ENCODE data around the gene TAF8. TPM values are rescaled to one million over a fixed set of nuclear protein-coding genes. Genes with fewer than 3 reads are reported as not detected.

TAF8 gene
- total and polyA plus RNA-seq, 8 donors: 3.8 to 24.6 (median 12.6) TPM

DNA sequence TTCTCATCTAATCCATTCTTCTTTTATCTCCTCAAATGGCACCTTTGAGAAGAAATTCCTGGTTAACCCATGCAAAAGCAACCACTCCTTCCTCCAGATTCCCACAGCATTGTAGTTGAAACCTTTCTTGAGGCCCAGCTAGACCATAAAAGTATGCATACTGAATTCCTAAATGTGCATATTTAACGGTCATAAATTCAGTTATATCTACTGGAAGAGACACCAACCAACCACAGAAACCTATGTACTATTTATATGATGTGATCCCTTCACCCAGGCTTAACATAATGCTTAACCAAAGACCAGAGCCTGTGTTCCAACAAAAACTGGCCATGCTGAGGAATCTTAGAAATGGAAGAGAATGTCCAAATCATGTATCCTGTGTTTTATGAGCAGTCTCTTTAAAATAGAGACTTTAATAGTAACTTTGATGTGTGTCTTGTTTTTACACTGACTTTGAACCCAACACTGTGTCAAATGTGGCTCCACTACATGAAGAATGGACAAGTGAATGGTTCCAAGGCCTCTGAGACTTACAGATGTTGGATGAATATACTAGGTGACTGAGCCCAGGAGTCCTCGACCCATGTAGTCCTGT lies 11.4 kb upstream of the TAF8 start:
- Histone ChIP-seq H3K27ac (no peak overlapping the region), H3K4me1 (peaks cover 35 to 60% (median 48%) of the 10 kb centered on the region in 4 donors), H3K27me3 (no peaks in the 10 kb centered on the region), H3K4me3 (no peak overlapping the region), H3K9me3 (no peaks in the 10 kb centered on the region), H3K36me3 (peaks cover 0 to 29% (median 7%) of the 10 kb centered on the region in 4 donors)
- WGBS, 5 donors: 61 to 82% (median 73%) methylated on average over 2 of the region's 2 CpGs
- no peak for TF ChIP-seq POLR2AphosphoS5 (IDR thresholded peaks at IDR 0.05)
- TF ChIP-seq EP300 (IDR thresholded peaks at IDR 0.05): no peak
- TF ChIP-seq, protein P1, sequence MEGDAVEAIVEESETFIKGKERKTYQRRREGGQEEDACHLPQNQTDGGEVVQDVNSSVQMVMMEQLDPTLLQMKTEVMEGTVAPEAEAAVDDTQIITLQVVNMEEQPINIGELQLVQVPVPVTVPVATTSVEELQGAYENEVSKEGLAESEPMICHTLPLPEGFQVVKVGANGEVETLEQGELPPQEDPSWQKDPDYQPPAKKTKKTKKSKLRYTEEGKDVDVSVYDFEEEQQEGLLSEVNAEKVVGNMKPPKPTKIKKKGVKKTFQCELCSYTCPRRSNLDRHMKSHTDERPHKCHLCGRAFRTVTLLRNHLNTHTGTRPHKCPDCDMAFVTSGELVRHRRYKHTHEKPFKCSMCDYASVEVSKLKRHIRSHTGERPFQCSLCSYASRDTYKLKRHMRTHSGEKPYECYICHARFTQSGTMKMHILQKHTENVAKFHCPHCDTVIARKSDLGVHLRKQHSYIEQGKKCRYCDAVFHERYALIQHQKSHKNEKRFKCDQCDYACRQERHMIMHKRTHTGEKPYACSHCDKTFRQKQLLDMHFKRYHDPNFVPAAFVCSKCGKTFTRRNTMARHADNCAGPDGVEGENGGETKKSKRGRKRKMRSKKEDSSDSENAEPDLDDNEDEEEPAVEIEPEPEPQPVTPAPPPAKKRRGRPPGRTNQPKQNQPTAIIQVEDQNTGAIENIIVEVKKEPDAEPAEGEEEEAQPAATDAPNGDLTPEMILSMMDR (IDR thresholded peaks at IDR 0.05): no peak
- TF ChIP-seq POLR2A (IDR thresholded peaks at IDR 0.05): no peak
- DNase-seq: no peak
- intact Hi-C loops (cut with DNase I; ENCODE audit: low total_unique reads): no loop called here

DNA sequence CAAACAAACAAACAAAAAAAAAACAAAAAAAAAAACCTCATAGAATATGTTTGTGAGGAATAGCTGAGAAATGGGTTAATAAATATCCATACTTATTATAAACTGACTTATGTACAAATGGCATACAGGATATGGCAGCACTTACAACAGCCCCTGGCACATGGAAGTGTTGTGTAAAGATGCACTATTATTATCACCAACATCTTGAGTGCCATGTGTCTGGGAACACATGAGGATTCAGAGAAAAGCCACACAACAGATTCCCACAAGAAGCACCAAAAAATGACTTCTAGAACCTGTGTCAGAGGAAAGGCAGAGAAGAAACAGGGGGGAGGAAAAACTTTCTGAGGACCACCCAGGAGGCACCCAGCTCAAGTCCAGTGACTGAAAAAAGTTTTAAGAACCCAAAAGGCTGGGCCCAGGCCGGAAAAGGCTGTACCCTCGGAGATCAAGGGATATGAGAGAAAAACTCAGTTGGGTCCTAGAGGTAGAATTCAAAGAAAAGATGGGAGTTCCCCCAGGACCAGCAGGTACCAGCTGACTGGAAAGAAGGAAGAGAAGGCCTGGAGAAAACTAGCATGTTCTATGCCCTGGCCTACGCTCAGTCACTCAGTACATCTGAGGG lies 9.4 kb upstream of the TAF8 start:
- TF ChIP-seq POLR2A (IDR thresholded peaks at IDR 0.05) (no peak), EP300 (IDR thresholded peaks at IDR 0.05) (no peak), POLR2AphosphoS5 (IDR thresholded peaks at IDR 0.05) (no peak)
- TF ChIP-seq, protein P1 (IDR thresholded peaks at IDR 0.05): no peak
- peak overlapping the region in 1 of 4 donors; percentile 9 for H3K4me3 ChIP-seq
- no peak for DNase-seq
- peak overlapping the region in 4 of 5 donors; percentile 50 to 65 (median 59) for H3K27ac ChIP-seq
- intact Hi-C loops (cut with DNase I; ENCODE audit: low total_unique reads): loop anchor here (10.0 kb wide), 2 partner anchors 106 to 256 kb away; partner anchors contain the start of genes PRICKLE4 and TOMM6
- peaks cover 0 to 31% (median 7%) of the 10 kb centered on the region in 4 donors for H3K36me3 ChIP-seq
- 66 to 84% (median 80%) methylated on average over 3 of the region's 3 CpGs for WGBS, 5 donors
- H3K4me1 ChIP-seq: peaks cover 55 to 76% (median 68%) of the 10 kb centered on the region in 4 donors
- H3K27me3 ChIP-seq: no peaks in the 10 kb centered on the region
- no peaks in the 10 kb centered on the region for H3K9me3 ChIP-seq

DNA sequence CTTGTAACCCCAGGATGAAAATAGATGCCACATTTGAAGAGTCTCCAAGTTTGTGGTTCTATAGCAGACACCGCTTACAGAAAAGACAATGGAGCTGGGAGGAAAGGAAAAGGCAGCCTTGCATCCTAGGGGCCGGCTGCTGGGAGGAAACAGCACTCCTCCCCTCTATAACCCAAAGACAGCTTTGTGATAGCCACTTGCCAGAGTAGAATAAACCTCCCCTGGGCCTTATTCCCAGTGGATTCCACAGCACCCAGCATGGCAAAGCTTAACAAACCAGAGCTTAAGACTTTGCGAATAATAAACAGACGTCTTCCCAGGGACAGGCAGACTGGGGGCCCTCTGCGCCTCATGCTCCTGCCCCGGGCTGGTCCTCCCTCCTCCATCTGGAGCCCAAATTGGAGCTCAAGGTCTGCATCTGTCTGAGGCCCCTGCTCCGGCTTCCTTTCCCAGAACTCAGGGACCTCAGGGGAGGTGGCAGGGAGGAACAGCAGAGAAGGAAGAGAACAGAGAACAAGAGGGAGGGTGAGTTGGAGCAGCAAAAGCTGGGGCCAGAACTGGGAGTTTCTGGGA lies 8.8 kb upstream of the TAF8 start:
- Histone ChIP-seq H3K27ac (peak overlapping the region; percentile 0 to 65 (median 55)), H3K9me3 (no peaks in the 10 kb centered on the region), H3K27me3 (no peaks in the 10 kb centered on the region), H3K4me1 (peaks cover 61 to 82% (median 74%) of the 10 kb centered on the region in 4 donors), H3K4me3 (peak overlapping the region in 1 of 4 donors; percentile 9), H3K36me3 (peaks cover 0 to 31% (median 7%) of the 10 kb centered on the region in 4 donors)
- intact Hi-C loops (cut with DNase I; ENCODE audit: low total_unique reads): loop anchor here (10.0 kb wide), 2 partner anchors 107 to 257 kb away; partner anchors contain the start of genes PRICKLE4 and TOMM6
- peak in 1 of 2 donors; percentile 49 for DNase-seq
- TF ChIP-seq, protein P1 (IDR thresholded peaks at IDR 0.05): no peak
- TF ChIP-seq POLR2AphosphoS5 (IDR thresholded peaks at IDR 0.05) (no peak), EP300 (IDR thresholded peaks at IDR 0.05) (no peak), POLR2A (IDR thresholded peaks at IDR 0.05) (no peak)
- WGBS, 5 donors: 35 to 73% (median 65%) methylated on average over 6 to 7 of the region's 7 CpGs

DNA sequence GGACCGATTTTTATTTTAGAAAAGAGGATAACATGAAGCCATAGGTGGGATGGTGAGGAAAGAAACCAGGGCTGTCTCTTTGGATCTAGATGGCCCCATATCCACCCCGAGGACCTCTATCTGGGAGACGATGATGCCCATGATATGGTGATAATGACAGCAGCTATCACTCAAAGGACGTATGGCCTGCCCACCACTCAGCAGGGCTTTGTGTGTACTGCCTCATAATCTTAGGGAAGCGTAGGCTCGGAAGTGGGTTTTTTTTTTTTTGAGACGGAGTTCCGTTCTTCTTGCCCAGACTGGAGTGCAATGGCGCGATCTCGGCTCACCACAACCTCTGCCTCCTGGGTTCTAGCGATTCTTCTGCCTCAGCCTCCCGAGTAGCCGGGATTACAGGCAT lies 8.2 kb upstream of the TAF8 start:
- 70 to 79% (median 77%) methylated on average over 14 of the region's 14 CpGs for WGBS, 5 donors
- no peaks in the 10 kb centered on the region for H3K9me3 ChIP-seq
- TF ChIP-seq EP300 (IDR thresholded peaks at IDR 0.05) (no peak), POLR2A (IDR thresholded peaks at IDR 0.05) (no peak)
- H3K27ac ChIP-seq: peak overlapping the region; percentile 14 to 65 (median 55)
- no peaks in the 10 kb centered on the region for H3K27me3 ChIP-seq
- peaks cover 66 to 87% (median 79%) of the 10 kb centered on the region in 4 donors for H3K4me1 ChIP-seq
- H3K36me3 ChIP-seq: peaks cover 0 to 31% (median 7%) of the 10 kb centered on the region in 4 donors
- intact Hi-C loops (cut with DNase I; ENCODE audit: low total_unique reads): loop anchor here (10.0 kb wide), 2 partner anchors 107 to 257 kb away; partner anchors contain the start of genes PRICKLE4 and TOMM6
- H3K4me3 ChIP-seq: peak overlapping the region in 1 of 4 donors; percentile 9
- no peak for DNase-seq

All from stomach (tissue), 9 donors.